HG03521 (cell line): ENCODE results near the gene RGS3.

Experiments
- ATAC-seq: cut with Tn5 transposase; IDR thresholded peaks from one replicate; pipeline ENCODE4 v1.9.1; 2021; ENCODE audit warnings: mild to moderate bottlenecking, moderate library complexity; ENCODE audit not compliant: unreplicated experiment

RGS3 gene

GRCh38 chr9:113528088-113528487 is 64.6 kb downstream of the RGS3 start:
- no peak for ATAC-seq

- ATAC-seq: no peak
Measured at GRCh38 chr9:113528811-113529210, 65.3 kb downstream of the RGS3 start.

- no peak for ATAC-seq
Measured at GRCh38 chr9:113529336-113530009, 65.9 kb downstream of the RGS3 start.

GRCh38 chr9:113530022-113530635 is 66.6 kb downstream of the RGS3 start:
- no peak for ATAC-seq

- ATAC-seq: no peak
Measured at GRCh38 chr9:113530942-113531341, 67.4 kb downstream of the RGS3 start.

GRCh38 chr9:113531919-113532808 is 68.6 kb downstream of the RGS3 start:
- no peak for ATAC-seq

GRCh38 chr9:113532809-113533190 is 69.3 kb downstream of the RGS3 start:
- no peak for ATAC-seq

GRCh38 chr9:113533335-113534225 is 70.1 kb downstream of the RGS3 start:
- no peak for ATAC-seq

GRCh38 chr9:113535756-113536155 is 72.2 kb downstream of the RGS3 start:
- ATAC-seq: no peak

GRCh38 chr9:113536166-113536482 is 72.6 kb downstream of the RGS3 start:
- ATAC-seq: no peak

- ATAC-seq: no peak
Measured at GRCh38 chr9:113536483-113537228, 73.1 kb downstream of the RGS3 start.

- no peak for ATAC-seq
Measured at GRCh38 chr9:113537229-113537810, 73.8 kb downstream of the RGS3 start.

- no peak for ATAC-seq
Measured at GRCh38 chr9:113538131-113538530, 74.6 kb downstream of the RGS3 start.

- ATAC-seq: no peak
Measured at GRCh38 chr9:113538701-113539430, 75.3 kb downstream of the RGS3 start.

GRCh38 chr9:113540466-113540865 is 76.9 kb downstream of the RGS3 start:
- ATAC-seq: no peak

- ATAC-seq: no peak
Measured at GRCh38 chr9:113541019-113541900, 77.7 kb downstream of the RGS3 start.

GRCh38 chr9:113542006-113542405 is 78.5 kb downstream of the RGS3 start:
- ATAC-seq: no peak

GRCh38 chr9:113542741-113543140 is 79.2 kb downstream of the RGS3 start:
- ATAC-seq: no peak
